HG03108 (cell line): Measurements from ENCODE around the gene TMSB4X.
"Not testable (repeated sequence)": the region's sequence is repeated elsewhere in the genome, so short reads cannot be mapped to it uniquely, and the experiment has no call there.

ENCODE experiments used
- ATAC-seq: cut with Tn5 transposase; IDR thresholded peaks from one replicate; pipeline ENCODE4 v1.9.1; 2021; ENCODE audit warnings: moderate library complexity; ENCODE audit not compliant: unreplicated experiment

TMSB4X gene

DNA sequence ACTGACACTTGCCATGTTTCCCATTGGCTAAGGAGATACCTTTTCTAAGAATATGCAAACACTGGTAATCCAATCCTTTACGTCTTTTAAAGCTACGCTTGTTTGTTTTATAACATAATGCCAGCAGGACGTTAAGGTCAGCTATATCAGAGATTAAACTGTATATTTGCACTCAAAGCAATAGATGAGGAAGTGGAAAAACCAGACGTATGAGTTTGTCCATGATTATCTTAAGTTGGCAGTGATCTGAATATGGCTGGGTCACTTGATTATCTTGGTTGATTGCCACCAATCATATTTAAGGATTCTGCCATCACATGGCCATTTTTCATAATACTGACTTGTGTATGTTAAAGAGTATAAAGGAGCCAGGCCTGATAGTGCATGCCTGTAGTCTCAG lies 19.4 kb downstream of the TMSB4X start:
- ATAC-seq = no peak

DNA sequence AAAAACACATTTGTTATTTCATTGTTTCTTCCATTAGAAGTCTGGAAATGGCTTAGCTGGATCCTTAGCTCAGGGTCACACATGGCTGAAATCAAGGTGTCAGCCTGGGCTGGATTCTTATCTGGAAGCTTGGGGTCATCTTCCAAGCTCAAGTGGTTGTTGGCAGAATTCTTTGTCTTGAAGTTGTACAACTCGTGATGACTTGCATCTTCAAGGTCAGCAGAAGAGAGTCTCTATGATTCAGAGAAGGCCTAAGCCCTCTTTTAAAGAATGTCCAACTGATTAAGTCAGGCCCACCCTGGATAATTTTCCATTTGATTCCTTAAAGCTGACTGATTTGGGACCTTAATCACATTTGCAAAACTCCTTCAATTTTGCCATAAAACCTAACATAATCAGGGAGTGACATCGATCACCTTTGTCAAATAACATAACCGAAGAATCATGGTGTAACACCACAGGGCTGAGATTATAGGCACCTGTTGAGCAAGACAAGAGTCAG lies 22.1 kb downstream of the TMSB4X start:
- no peak for ATAC-seq

DNA sequence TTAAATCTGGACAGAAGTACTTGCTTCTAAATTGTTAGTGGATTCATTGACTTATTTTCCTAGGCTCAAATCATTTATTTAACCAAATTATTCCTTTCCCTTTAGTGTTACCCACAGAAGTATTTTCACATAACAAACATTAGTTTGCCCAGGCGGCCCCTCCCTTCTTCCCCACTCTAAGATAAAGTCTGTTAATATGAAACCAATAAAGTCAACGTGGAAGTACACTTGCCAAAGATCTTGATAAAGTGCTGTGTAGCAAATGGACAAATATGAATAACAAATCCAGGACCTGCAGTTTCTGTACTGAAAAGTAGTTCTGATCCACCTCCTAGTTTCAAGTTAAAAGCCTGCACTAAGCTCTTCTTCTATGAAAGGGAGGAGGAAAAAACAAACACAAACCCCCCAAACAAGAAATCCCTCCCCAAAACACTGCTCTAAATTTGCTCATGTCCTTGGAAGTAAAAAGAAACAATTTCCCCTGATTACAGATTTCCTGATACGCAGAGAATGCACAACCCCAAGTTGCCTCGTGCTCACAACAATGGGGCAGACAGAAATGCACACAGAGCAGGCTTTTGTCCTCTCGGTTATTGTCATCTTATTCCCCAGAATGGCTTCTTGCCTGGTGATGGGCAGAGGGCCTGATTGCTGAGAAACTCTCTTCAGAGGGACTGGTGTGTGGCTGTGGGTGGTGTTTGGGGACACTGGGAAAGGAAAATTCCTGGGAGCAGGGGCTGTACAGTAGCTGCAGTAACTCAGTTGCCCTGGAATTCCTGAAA lies 23.2 kb downstream of the TMSB4X start:
- ATAC-seq = no peak

DNA sequence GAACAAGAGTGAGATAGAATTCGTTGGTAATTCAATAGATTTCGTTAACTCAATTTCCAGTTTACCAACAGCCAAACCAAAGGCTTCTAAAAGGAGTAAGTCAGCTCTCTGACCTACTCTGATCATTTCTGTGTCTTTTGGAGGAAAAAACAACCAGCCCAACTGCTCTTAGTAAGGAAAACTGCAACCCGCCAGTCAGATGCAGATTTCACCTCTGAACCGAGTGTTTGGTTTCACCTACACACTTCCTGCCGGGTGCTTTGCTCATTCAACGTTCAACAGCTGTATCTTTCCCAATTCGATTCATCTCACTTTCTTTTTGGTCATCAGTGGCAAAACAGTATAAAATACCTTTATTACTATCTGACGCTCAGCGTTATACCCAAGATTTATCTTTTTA lies 24.5 kb downstream of the TMSB4X start:
- ATAC-seq = peak; percentile 49

DNA sequence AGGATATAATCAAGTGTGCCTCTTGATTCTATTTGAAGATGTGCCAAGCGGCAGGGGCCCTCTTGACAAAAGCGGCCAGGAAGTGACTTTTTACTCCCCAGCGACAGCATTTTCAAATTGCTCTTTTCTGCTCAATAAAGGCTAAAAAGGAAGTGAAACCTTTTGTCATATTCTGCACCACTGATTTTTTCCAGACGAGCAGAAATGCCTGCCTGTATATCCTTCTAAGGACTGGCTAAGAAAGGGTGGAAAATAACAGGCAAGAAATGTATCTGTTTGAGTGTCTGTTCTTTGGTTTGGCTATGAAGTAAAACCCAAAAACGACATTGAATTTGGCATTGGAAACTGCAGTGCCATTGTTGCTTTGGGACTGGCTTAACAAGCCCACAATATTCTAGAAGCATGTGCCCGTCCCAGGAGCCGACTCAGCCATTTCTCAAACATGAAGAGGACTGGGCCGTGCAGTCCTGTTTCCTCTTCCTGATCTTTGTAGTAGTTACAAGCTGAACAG lies 25.4 kb downstream of the TMSB4X start:
- ATAC-seq = peak; percentile 36

DNA sequence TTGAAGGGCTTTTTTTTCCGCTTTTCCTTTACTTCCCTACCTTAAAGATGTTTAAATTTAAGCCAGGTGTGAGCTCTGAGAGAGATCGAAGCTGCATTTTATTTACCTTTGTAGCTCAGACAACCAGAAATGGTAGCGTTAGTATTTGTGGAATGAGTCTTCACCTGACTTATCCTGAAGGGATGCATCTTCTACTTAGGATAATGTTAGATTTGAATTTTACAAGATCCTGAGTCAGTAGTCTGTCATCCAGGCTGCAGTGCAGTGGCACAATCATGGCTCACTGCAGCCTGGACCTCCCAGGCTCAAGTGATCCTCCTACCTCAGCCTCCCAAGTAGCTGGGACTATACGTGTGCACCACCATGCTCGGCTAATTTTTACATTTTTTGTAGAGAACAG lies 26.2 kb downstream of the TMSB4X start:
- no peak for ATAC-seq

DNA sequence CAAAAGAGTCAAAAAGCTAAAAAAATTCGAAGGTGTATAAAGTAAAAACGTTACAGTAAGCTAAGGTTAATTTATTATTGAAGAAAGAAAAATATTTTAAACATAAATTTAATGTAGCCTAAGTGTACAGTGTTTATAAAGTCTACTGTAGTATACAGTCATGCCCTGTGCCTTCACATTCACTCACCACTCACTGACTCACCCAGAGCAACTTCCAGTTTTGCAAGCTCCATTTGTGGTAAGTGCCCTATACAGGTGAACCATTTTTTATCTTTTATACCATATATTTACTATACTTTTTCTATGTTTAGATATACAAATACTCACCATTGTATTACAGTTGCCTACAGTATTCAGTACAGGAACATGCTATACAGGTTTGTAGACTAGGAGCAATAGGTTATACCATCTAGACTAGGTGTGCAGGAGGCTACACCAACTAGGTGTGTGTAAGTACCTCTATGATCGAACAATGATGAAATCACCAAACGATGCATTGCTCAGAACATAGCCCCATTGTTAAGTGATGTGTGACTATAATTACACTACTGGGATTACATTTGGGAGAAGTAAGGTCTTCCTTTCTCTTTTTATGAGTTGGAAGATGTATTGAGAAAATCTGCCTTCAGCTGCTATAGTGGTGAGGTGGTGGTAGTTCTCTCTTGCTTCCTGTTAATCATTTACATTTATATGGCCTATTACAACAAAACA lies 27.2 kb downstream of the TMSB4X start:
- ATAC-seq = no peak

DNA sequence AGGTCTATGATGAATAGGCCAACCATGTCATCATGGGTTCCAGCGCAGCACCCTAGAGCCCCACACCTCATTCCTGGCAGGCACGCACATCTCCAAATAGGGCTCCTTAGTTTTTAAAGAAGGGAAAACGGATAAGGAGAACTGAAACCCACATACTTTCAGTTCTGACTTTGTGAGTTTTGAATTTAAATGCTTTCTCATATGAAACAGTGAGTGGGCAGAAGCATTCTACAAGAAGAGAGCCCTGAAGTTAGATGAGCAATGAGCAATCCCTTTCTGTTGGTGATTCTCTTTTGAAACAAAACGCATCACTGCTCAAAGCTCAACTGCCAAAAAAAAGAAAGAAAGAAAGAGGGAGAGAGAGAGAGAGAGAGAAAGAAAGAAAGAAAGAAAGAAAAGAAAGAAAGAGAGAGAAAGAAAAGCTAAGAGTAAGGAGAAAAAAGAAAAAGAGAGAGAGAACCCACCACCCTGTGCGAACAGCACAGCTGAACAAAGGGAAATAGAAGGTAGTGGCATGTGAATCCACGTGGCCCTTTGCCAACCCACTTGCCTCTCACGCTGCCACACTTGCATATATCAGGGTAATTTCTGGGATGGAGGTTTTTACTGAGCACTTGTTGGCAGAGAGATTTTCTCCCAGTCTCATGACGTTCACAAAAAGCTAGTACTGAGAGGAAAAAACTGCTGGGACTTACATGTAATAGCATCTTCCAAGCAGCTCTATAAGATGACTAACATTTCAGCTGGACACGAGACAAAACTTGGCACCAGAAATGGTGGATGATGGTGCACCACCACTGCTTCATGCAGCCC lies 31.0 kb downstream of the TMSB4X start:
- peak; percentile 48 for ATAC-seq

DNA sequence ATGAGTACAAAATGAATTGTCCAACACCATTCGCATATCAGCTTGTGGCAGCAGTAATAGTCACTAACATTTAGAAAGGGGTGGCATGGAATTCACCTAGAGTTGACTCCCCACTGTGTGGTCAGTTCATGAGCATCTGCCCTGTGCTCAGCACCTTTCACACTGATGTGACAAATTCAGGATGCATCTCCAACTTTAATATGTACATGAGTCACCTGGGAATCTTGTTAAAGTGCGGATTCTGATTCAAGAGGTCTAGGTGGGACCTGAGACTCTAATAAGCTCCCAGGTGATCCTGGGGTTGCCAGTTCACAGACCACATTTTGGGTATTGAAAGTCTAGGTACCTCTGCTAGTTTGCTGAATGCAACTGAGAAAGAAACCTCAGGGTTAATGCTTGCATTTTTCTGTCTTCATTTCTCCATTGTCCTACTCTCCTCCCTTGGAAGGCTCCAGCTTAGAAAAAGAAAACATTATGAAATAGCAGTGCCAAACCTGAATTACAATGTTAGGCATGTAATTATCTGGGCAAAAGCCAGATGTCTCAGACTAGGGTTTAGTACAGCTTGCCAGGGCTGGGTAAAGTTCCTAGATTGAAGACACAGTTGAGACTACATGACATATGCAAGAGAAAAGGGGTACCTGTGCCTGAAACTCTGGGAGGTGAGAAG lies 32.7 kb downstream of the TMSB4X start:
- ATAC-seq = peak; percentile 7

DNA sequence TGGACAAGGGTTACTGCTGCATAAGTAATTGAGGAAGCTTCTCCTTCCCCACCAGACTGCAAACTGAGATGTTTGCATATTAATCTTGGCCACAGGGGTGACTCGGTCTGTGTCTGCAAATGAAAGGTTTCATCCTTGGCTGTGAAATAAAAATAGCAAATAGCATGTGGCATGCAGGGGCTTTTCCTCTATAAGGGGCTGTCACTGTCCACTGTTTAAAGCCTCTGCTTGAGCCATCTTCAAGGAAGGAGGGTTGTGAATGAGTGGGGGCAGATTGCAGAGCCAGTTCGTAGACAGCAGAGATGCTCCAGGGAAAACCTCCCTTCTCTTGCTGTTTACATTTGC lies 33.3 kb downstream of the TMSB4X start:
- ATAC-seq = peak; percentile 35

DNA sequence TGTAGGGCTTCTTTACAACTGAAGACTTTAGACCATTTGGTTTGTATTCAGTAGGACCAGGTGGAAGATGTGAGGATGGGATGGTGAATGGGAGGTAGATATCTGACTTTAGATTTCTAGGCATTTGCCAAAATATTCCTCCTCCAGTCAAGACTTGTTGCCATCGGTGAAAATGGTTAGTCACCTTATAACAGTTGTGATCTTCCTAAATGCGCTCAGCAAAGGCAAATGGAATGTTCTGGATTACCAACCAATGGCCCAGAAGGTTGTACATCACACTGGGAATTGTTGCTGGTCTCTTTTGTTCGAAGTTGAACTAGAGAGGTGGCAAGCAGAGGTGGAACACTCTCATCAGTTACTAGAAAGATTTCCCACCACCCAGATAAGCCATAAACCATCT lies 33.9 kb downstream of the TMSB4X start:
- ATAC-seq = no peak

DNA sequence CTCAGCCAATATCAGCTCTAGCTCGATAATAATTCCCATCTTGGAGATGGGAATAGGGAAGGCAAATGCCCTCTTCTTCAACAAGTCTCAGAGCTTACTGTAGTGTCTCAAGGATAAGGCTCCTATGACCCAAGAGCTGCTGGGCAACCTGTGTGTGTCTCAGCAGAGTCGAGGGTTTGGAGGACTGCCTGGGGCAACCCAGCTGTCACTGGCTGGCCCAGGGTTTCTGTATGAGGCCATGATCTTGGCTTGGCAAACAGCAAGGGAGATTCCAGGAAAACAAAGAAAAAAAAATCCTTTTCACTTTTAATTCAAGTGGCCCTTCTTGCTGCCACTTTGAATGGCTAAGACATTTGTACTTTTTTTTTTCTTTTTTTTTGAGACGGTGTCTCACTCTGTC lies 34.4 kb downstream of the TMSB4X start:
- no peak for ATAC-seq

DNA sequence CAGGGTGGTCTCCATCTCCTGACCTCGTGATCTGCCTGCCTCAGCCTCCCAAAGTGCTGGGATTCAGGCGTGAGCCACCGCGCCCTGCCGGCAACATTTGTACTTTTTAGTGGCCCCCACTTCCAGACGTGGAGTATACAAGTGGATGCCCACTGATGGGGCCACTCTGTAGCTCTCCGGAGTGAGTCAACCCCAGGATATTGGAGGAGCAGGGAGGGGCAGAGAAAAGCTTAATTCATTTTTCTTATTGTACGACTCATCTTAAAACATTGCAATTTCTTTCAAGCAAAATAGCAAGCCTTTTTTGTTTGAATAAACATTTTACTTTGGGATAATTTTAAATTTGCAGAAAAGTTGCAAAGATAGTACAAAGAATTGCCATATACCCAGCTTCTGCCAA lies 34.9 kb downstream of the TMSB4X start:
- ATAC-seq = no peak

DNA sequence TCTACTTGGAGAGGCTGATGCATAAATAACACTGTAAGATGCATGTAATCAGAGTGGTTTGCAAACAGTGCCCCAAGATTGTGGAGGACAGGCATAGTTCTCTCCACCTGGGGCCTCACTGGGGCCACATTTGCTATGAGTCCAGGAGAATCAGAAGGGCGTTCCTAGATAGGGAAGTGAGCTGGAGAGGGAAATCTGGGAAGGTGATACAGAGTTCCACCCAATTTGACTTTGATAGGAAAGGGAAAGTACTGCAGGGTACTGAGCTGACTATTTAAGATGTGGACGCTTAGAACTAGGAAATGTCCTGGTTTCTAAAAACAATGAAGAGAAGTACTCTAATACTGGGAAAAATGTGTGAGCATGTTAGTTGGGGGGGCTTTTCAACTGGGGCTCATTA lies 35.6 kb downstream of the TMSB4X start:
- no peak for ATAC-seq

DNA sequence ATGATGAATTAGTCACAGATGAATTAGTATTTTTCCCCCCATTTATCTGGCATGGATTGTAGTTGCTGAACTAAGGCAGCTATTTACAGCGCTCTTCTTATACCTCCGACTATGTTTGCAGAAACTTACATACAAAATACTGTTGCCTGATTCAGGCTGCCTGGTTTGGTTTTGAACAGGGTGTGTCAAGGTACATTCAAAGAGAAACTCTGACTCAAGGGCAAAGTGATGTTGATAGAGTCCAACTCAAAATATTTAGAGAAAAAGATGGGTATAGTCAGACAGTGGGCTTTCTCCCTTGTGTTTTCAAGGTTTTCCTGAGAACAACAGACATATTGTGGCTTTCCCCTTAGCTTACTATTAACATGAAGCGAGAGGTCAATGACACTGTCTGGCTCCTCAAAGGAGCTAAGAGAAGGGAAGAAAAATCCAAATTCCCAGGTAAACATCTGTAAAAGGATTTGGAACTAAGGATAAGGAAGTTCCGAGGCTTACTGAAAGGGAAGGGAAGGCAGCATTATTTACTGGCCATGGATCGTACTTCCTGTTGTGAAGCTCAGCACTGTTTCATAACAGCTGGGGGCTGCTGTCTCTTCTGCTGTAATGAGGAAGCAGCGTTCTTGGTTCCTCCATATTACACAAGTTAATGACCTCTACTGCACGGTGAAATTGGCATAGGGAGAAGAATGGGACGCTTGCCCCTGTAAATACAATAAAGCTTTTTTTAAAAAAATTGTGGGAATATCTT lies 38.6 kb downstream of the TMSB4X start:
- peak; percentile 80 for ATAC-seq

DNA sequence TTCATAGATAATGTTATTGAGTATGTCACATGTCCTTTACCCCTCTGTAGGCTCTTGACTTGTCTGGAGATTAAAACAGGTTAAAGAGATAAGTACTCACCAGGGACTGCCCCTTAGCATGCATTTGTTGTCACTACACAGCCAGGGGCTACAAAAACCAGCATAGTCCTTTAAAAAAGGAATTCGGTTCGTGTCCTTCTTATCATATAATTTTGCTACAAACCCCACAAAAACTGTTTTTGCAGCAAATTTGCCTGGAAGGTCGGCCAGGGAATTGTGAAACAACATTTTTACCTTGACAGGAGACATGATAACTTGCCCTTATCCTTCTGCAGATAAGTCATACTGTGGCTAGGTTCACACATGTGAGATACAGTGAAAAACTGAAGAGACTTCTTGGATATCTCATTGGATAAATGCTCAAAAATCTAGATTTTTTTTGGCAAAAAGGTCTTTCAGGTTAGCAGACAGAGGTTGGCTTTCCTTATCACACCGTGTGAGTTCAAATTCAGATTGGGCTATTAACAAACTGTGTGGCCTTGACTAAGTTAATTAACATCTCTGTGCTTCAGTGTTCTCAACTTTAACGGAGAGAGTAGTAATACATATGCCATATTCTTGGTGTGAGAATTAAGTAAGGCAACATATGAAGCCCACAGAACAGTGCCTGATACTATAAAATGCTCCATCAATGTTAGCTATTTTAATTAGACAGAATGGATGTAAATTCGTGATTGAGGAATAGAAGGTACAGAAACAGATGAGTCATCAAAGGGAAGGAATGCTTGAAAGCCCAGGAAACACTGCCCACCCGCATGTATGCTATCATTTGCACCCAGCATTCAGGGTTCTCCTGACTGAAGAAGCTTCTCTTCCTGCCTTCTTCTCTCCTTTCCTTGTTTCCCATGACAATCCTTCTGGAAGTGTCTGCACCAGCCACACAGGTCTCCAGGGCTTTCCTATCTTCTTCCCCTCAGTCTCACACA lies 39.5 kb downstream of the TMSB4X start:
- ATAC-seq = peak; percentile 30

DNA sequence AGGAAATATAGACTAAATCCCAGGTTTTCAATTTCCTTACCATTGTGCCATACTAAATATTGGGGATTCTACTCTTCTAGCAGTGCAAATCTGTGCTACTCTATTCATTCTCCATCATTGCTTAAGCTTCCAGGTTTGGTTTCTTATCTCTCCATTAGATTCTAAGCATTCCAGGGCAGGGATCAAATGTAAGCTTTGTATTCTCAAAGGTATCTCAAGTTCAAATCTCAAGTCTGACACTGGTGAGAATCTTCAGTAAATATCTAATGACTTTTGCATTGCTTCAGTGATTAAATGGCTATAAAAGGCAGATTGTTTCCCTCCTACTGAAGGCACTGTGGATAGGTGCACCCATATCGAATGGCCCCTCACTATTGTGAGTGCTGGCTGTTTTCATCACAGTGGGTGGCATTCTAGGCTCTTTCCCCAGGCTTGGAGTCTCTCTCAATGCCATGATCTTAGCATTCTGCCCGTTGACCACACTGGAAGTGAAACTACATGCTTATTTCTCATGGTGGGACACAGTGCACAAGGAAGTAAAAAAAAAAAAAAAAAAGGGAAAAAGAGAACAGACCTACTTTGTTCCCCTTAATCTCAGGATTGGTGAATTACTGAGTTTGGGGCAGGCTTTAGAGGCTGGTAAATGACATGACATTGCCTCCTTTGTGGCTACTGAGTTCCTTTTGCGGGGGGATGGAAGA lies 40.8 kb downstream of the TMSB4X start:
- no peak for ATAC-seq

DNA sequence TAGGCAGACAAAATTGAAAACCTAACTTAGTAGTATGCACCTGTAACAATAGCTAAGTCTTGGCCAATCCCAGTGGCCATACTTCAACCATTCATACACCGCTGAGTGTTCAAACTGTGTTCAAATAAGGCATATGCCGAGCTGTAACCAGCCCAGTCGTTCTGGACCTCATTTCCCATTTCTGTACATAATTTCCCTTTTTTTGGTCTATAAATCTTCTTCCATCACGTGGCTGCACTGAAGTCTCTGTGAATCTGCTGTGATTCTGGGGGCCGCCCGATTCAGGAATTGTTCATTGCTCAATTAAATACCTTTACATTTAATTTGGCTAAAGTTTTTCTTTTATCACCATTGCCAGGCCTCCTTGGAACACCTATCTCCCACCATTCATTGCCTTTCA lies 41.8 kb downstream of the TMSB4X start:
- not testable (repeated sequence) for ATAC-seq
